NCI-H82 treated with DMSO at 0.1 percent for 48 hours (cell line): ENCODE measurements around the gene HSBP1L1.
"Not testable (repeated sequence)": the region's sequence is repeated elsewhere in the genome, so short reads cannot be mapped to it uniquely, and the experiment has no call there.

Source experiments
- DNase-seq: peaks from one replicate; lab custom pipeline; 2025; ENCODE audit not compliant: unreplicated experiment; lab: John Stamatoyannopoulos, UW

HSBP1L1 gene

GRCh38 chr18:79983253-79983652, 18.8 kb downstream of the HSBP1L1 start:
- no peak for DNase-seq

GRCh38 chr18:79983793-79984192, 19.4 kb downstream of the HSBP1L1 start:
- no peak for DNase-seq

GRCh38 chr18:79985172-79985571, 20.7 kb downstream of the HSBP1L1 start:
- no peak for DNase-seq

- no peak for DNase-seq
These were observed 22.3 kb downstream of the HSBP1L1 start for GRCh38 chr18:79986726-79987125.

- no peak for DNase-seq
These were observed 23.1 kb downstream of the HSBP1L1 start for GRCh38 chr18:79987566-79987965.

- DNase-seq: no peak
These were observed 23.6 kb downstream of the HSBP1L1 start for GRCh38 chr18:79988071-79988450.

GRCh38 chr18:79988451-79989194, 24.2 kb downstream of the HSBP1L1 start, which contains the start of gene TXNL4A:
Gene TXNL4A (minus strand): TSS chr18:79988563. CDS start chr18:79988392, 171 bp downstream.
- DNase-seq: no peak

GRCh38 chr18:79989195-79989497, 24.7 kb downstream of the HSBP1L1 start:
- DNase-seq: no peak

- no peak for DNase-seq
These were observed 27.1 kb downstream of the HSBP1L1 start for GRCh38 chr18:79991494-79991893.

GRCh38 chr18:79999701-80000100, 35.3 kb downstream of the HSBP1L1 start:
- not testable (repeated sequence) for DNase-seq

- no peak for DNase-seq
These were observed 36.4 kb downstream of the HSBP1L1 start for GRCh38 chr18:80000877-80001276.

- DNase-seq: no peak
These were observed 38.0 kb downstream of the HSBP1L1 start for GRCh38 chr18:80002468-80002867.

GRCh38 chr18:80004600-80005342, 40.3 kb downstream of the HSBP1L1 start:
- no peak for DNase-seq

- peak; percentile 15 for DNase-seq
These were observed 42.3 kb downstream of the HSBP1L1 start for GRCh38 chr18:80006724-80007123.

GRCh38 chr18:80009661-80010550, 45.5 kb downstream of the HSBP1L1 start:
- no peak for DNase-seq

- no peak for DNase-seq
These were observed 46.1 kb downstream of the HSBP1L1 start for GRCh38 chr18:80010551-80010906.

GRCh38 chr18:80011496-80012137, 47.2 kb downstream of the HSBP1L1 start:
- peak; percentile 27 for DNase-seq

- DNase-seq: no peak
These were observed 48.3 kb downstream of the HSBP1L1 start for GRCh38 chr18:80012714-80013113.
